HG03432 (cell line): ENCODE results near the gene ZNF428.
"Not testable (repeated sequence)": the region's sequence is repeated elsewhere in the genome, so short reads cannot be mapped to it uniquely, and the experiment has no call there.

Source experiments
- ATAC-seq: cut with Tn5 transposase; IDR thresholded peaks from one replicate; pipeline ENCODE4 v1.9.1; 2021; ENCODE audit warnings: mild to moderate bottlenecking, moderate library complexity; ENCODE audit not compliant: unreplicated experiment

The ZNF428 gene

DNA sequence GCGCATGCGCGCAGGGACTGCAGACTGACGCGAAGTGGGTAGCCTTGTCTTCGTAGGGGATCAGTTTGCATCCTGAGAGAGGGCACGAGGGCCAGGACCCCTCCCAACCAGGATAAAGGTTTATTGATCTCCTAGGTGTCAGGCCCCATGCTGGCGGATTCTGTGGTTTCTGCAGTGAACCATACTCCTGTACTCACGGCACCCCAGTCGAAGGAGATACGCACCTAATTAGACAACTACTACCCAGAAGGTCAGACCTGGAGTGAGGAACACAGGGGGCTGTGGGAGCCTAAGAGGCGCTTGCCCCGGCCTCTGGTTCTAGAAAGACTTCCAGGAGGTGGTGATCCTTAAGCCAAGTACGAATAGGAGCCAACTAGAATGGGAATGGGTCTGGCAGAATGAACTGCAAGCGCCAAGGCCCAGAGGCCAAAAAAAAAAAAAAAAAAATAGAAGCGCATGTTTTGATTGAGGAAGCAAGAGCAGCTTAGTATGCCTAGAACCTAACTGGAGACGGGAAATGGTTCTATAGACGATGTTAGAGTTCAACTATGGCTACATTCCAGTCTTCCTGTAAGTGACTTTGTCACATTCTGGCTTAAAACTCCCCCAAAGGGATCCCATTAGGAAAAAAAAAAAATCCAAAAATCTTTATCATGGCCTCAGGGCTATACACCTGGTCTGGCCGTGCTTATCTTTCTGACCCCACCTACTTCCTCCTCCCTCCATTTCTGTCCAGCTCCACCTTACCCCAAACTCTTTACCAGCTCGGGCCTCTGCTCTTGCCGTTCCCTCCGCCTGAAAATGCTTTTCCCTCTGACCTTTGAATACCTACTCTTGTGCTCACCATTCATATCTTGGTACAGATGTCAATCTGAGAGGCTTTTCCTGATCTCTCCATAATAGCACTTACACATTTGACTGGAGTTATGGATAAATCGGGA, 902 bp upstream of the ZNF428 start:
- ATAC-seq = no peak

DNA sequence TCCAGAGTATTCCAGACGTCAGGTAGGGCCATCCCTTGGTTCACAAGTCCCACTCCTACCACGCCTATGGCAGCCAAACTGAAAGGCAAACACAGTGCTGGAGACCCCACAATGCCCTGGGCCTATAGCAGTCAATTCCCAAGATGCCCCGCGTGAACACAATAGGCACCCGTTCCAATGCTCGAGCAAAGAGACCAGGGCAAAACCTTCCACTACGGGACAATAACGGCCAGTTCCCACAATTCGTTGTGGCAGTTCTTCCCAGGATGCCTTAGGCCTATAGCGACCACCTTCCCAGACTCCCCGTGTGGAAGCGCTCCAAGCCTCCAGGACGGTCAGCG, 538 bp downstream of the ZNF428 start:
- ATAC-seq = peak; percentile 39

DNA sequence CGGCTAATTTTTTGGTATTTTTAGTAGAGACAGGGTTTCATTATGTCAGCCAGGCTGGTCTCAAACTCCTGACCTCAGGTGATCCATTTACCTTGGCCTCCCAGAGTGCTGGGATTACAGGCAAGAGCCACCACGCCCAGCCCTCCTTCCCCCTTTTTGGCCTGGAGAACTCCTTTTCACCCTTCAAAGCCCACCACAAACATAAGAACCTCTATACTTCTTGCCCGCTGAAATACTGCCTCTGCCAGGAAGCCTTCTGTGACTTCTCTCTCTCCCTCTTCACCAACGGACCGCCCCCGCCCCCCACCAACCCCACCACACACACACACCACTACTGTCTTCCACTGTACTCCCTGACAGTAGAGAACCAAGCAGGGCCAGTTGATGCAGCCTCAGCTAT, 2.5 kb downstream of the ZNF428 start:
- no peak for ATAC-seq

DNA sequence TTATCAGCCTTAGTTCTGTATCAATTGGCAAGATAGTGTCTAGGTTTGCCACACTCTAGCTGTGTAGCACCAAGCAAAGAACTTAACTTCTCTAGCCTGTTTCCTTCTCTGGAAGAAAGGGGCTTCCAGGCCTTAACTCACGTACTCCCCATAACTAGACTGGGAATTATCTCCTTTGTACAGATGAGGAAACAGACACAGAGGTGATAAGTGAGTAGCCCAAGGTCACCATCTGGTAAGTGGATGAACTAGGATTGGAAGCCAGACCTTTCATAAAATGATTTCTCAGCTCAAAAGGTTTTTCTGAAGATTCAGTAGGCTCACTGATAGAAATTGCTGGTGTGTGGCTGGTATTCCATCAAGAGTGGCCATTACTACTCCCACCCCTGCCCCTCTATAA, 3.1 kb downstream of the ZNF428 start:
- ATAC-seq = no peak

DNA sequence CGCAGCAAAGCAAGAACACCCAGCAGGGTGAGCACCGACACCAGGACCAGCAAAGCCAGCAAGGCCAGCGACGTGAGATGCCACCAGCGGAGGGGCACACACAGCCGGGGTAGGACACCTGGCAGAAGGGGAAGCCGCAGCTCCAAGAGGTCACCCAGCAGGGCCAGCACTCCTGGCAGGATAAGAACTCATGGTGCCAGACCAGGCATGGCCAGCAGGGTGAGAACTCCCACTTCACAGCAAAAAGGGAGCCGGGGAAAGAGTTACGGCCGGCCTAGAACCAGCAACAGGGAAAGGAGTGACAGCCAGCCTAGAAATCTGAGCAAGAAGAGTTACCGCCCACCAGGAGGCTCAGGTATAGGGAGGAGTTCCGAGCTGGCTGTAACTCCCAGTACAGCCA, 7.1 kb downstream of the ZNF428 start:
- ATAC-seq = no peak

DNA sequence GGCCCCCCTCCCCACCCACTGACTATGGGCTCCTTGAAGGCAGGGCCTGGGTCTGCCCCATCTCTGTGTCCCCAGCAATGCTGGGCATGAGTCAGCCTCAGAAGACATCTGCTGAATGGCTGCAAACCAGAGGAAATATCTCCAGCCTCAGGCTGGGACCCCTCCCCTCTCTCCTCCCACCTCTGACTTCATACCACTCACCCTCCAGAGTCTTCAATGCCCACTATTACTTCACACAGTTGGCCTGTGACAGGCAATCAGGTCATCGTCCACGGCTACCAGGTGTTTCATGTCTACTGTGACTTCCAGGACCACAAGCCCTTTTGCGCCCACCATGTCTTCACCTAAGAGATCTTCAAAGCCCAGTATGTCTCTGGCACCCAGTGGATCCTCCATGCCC, 7.6 kb downstream of the ZNF428 start, which contains the start of gene SRRM5:
Gene SRRM5 (plus strand): TSS at position 301 of the 400 bp plus-strand sequence. CDS start 34 bp downstream, at position 335.
- ATAC-seq = no peak

DNA sequence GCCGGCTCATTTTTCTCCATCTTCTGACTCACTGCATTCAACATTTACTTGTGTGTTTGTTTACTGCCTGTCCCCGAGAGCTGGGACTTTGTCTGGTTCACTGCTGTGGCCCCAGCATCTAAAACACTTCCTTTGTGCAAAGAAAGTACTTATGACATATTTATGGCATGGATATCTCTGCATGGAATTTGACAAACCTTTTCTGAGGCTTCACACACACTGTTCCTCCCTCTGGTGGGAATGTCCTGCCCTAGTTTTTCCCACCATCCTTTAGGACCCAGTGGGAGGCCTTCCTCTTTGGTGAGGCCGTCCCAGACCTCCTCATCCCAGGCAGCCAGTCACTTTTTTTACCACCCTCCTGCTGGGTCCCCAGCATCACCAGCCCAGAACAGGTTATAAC, 8.9 kb downstream of the ZNF428 start:
- ATAC-seq = no peak

DNA sequence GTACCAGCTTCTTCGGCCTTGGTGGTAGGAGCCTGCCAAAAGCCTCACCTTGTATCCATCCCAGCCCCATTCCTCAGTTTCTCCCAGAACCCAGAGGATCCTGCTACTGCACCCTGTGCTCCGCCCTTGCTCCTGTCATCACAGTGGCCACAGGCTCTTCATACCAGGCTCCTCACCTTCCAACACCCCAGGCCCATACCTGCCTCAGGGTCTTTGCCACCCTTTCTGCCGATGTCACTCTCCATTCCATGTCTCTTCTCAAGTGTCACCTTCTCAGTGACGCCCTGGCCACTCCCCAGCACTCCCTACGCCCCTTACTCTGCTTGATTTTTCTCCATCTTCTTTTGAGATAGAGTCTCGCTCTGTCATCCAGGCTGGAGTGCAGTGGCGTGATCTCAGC, 9.6 kb downstream of the ZNF428 start:
- no peak for ATAC-seq

DNA sequence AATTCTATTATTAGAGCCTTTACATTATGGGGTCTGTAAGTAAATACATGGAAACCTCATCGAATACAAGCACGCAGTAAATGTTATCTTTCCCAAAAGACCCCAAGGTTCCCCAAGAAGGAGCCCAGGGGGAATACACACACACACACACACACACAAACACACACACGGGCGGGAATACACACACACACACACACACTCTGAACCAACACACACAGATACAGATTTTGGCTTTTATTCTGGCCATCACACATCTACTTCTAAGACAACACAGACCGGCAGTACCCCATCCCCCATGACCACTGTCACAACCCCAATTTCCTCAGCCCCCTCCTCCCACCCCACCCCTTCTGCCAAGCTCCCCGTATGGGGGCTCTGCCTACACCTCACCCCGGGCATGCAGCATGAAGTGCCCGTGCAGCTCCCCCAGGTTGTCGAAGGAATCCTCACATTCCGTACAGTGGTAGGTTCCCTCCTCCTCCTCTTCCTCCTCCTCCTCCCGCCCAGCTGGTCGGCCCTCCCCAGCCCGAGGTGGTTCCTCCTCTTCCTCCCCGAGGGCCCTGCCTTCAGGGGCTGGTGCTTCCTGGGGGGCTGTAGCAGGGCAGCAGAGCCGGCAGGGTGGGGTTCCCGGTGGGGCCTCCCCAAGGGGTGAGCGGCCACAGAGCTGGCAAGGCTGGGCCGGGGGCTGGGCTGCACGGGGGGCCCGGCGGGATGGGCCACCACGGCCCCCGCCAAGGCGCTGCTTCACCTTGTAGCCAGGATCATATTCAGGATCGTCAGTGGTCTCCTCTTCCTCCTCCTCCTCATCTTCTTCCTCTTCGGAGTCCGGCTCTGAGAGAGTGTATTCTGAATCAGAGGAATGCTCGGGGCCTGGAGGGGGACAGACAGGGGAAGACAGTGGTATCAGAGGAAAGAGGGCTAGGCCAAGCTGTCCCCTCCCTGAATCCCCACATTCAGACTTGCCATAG, 11.9 kb downstream of the ZNF428 start:
- ATAC-seq = no peak

DNA sequence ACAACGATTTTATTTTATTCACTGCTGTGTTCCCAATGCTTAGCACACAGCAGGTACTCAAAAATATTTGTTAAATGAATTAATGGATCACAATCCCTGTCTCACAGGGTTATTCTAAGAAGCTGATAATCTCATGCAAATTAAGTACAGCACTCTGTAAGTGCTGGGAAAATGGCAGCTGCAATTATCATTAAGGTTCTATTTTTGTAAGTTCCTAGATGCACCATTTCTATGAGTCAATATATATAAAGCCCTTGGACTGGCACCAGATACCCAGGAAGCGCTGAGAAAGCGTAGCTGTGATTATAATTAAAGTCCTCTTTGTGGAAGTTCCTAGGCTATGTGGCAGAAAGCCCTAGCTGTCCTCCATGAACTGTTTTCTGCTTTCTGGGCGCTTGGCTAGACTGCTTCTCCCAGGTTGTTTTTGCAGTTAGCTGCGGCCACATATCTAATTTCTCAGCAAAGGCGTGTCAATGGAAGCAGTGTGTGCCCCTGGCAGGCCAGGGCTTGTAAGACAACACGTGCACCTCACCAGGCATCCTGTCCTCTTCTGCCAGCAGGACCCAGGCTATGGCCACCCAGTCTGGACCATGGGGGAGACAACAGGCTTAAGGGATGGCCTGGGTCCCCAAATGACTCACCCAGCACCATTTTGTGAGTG, 12.7 kb downstream of the ZNF428 start:
- ATAC-seq = no peak

DNA sequence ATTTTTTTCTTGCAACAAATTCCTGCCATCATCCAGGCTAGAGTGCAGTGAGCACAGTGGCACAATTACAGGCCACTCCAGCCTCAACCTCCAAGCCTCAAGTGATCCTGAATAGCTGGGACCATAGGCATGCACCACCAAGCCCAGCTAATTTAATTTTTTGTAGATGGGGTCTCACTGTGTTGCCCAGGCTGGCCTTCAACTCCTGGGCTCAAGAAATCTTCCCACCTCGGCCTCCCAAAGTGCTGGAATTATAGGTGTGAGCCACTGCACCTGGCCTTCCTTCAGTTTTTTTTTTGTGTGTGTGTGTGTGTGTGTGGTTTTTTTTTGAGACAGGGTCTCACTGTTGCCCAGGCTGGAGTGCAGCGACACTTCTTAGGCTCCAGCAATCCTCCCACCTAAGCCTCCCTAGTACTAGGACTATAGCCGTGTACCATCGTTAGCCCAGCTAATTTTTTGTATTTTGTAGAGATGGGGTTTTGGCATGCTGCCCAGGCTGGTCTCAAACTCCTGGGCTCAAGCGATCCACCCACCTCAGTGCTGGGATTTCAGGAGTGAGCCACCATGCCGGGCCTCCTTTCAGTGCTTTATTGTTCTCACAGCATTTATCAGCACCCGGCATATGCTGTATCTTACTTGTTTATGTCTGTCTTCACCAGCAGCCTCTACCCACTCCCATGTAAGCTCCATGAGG, 13.4 kb downstream of the ZNF428 start:
- no peak for ATAC-seq

DNA sequence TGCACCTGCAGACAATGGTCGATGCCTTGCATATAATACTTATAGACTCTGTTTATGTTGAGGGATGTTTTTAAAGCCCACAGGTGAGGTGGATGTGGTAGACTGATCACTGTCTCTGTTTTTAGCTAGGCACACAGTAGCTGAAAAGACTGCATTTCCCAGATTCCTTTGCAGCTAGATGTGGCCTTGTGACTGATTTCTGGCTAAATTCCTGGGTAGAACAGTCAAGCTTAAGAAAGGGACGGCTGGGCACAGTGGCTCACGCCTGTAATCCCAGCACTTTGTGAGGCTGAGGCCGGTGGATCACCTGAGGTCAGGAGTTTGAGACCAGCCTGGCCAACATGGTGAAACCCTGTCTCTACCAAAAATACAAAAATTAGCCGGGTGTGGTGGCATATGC, 19.1 kb downstream of the ZNF428 start:
- ATAC-seq = not testable (repeated sequence)

DNA sequence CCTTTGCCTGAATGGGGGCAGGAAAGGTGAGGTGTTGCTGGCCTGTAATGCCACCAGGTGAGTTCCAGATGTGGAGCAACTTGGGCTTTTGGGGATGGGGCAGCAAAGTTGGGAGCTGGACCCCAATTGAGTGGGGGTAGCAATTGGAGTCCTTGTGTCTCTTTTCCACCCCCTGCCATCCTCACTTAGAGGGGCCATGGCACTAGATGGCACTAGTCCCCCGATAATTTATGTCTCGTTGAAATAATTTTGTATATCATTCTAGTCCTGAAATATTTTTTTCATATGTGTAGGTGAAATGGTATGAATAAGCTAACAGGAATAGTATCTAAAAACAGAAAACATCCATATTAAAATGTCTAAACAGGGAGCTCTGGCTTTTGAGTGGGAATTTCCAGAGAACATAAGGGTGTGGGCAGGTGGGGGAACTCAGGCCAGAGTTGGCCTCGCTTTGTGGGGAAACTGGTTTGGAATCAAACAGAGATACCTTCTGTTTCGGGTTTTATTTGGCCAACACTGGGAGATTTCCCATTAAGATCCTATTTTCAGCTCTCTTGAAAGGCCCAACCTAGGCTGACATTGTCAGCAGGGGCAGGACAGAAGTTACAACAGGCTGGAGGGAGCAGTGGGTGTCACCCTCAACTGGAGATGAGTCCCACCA, 19.7 kb downstream of the ZNF428 start:
- no peak for ATAC-seq

DNA sequence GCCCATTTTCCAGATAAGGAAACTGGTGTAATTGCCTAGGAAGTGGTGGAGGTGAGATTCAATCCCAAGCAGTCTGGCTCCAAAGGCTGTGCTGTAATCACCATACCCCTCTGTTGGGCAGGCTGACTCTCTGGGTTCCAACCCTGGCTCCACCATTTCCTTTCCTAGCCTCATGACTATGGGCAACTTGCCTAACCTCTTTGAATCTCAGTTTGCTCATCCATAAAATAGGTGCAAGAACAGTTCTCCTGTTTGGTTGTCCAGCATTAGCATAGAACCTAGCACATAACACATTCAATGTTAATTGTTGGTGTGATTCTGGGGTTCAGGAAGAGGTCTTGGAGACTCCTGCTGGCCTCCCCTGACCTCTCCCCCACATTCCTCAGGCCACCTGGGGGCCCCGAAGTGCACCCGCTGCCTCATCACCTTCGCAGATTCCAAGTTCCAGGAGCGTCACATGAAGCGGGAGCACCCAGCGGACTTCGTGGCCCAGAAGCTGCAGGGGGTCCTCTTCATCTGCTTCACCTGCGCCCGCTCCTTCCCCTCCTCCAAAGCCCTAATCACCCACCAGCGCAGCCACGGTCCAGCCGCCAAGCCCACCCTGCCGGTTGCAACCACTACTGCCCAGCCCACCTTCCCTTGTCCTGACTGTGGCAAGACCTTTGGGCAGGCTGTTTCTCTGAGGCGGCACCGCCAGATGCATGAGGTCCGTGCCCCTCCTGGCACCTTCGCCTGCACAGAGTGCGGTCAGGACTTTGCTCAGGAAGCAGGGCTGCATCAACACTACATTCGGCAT, 20.8 kb downstream of the ZNF428 start:
- no peak for ATAC-seq

DNA sequence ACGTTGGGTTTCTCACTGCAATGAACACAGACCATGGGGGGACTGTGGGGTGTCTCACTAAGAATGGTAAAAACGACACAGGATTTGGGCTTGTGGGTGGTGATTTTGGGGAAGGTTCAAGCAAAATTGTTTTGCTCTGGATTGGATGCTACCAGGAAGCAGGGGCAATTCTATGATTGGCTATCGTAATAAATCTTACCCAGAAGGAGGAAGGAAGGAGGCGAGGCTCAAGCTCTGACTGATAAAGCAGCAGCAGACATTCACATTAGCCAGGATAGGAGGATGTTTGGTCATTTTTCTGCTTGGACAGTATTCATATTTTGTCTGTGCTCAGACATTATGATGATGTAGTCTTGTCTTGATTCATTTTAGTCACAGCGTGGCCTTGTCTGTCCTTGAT, 21.6 kb downstream of the ZNF428 start:
- ATAC-seq = no peak

DNA sequence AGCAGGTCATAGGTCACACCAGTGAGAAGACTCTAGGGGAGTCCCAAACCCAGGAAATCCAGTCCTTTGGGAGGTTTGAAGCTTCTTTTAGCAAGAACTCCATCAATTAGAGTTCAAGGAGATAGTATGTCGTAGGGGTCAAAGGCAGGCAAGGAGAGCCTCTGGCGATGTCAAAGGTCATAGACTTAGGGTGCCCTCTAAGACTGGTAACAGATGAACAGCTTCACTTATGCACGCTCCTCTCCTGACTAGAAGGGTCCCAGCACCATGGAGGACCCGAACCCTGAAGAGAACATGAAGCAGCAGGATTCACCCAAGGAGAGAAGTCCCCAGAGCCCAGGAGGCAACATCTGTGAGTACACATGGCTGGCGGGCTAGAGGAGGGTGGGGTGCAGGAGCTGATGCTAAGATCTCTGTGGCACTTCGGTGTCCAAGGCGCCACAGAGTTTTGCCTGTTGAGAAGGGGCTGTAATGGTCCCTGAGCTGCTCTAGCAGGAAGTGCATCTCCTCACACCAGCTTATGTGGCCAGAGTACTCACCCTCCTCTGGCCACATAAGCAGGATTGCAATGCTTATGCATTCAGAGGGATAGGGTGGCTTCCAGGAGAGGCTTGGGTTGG, 22.5 kb downstream of the ZNF428 start:
- ATAC-seq = no peak

DNA sequence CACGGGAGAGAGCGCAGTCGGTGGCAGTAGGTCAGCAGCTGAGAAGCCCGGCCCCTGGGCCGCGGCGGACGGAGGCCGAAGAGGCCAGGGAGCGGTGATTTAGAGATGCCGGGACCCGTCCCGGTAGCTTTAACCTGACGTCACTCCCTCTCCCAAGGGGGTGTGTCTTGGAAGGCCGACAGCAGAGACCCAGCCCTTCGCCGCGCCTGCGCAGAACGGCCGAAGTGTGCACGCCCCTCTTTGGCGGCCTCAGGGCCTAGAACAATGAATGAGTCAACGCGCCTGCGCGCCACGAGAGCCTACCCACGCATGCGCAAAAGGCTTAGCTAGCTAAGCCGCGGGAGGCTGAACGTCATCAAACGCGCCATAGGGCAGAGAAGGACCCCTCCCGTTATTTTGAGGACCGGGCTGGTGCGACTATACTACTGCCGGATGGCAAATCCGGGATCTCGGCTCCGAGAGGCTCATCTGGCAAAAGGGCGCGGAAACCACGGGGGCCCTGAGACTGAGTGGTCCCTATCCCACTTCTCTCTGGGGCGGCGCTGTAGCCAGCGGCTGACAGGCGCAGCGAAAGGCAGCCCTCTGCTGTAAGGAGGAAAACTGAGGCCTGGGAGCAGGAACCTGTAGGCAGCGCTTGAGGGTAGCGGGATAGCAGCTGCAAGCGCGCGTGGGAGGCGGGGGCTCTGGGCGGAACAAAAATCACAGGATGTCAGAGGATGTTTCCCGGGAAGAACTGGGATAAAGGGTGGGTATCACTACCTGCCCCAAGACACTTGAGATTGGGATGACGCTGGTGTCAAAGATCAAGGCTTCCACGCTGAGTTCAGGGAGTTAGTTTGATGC, 23.2 kb downstream of the ZNF428 start, which contains the start of the genes IRGQ and ZNF576:
Gene IRGQ (minus strand): TSS at position 136 of the 843 bp plus-strand sequence. CDS start 796 bp downstream, outside the sequence.
Gene ZNF576 (plus strand): TSS at position 597 of the 843 bp plus-strand sequence. CDS start 514 bp downstream, outside the sequence.
- peak; percentile 84 for ATAC-seq

DNA sequence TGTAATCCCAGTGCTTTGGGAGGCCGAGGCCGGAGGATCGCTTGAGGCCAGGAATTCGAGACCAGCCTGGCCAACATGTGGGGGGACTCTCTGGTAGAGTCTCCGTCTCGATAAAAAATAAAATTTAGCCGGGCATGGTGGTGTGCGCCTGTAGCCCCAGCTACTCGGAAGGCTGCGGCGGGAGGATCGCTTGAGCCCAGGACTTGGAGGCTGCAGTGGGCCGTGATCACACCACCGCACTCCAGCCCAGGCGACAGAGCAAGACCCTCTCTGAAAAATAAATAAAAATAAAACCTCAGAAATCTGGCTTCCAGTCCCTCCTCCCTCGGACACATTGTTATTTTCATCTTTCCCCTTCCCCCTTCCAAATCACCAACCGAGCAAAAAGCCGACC, 23.8 kb downstream of the ZNF428 start:
- peak; percentile 16 for ATAC-seq
